Measurements from ENCODE around the gene POLR1E. TPM values are rescaled to one million over a fixed set of nuclear protein-coding genes. Genes with fewer than 3 reads are reported as not detected.
"Not testable (repeated sequence)": the region's sequence is repeated elsewhere in the genome, so short reads cannot be mapped to it uniquely, and the experiment has no call there.

POLR1E gene
- polyA plus RNA-seq, 3 donors from 2014 or later: 12.1 to 19.3 (median 16.7) TPM

DNA sequence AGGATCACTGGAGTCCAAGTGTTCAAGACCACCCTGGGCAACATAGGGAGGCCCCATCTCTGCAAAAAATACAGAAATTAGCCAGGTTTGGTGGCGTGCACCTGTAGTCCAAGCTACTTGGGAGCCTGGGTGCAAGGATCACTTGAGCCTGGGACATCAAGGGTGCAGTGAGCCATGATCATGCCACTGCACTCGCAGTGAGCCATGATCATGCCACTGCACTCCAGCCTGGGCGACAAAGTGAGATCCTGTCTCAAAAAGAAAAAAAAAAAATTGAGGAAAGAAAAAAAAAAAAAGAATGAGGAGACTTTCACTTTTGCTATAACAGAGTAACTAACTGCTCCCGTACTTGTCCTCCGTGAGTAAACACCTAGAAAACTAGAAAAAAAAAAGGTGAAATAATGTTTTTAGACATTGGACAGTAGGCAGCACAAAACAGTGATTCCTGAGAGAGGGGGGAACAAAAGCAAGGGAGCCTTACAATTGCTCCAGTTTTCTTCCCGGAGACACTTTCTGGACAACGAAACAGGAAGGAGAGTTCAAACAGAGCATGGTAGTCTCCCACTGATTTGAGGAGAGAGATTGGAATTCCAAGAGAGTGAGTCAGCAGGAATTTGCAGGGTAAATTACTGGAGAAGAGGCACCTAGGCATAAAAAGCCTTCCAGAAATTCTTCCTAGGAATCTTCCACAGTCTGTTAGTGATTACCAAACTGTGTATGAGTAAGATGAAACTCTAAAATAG is 13.6 kb upstream of the POLR1E start:
- Mint-ChIP-seq H3K4me1 (peaks cover 4 to 5% of the 10 kb centered on the region in 2 donors), H3K27ac (peak overlapping the region in 2 of 6 donors; percentile 29 to 67), H3K27me3 (ENCODE audit: low read depth in 3 of 3) (peaks cover 0 to 2% (median 2%) of the 10 kb centered on the region in 3 donors), H3K36me3 (peaks cover 0 to 6% (median 0%) of the 10 kb centered on the region in 3 donors), H3K4me3 (peak overlapping the region; percentile 20 to 69 (median 56)), H3K9me3 (peaks cover 0 to 16% (median 0%) of the 10 kb centered on the region in 6 donors)
- no peak for DNase-seq

DNA sequence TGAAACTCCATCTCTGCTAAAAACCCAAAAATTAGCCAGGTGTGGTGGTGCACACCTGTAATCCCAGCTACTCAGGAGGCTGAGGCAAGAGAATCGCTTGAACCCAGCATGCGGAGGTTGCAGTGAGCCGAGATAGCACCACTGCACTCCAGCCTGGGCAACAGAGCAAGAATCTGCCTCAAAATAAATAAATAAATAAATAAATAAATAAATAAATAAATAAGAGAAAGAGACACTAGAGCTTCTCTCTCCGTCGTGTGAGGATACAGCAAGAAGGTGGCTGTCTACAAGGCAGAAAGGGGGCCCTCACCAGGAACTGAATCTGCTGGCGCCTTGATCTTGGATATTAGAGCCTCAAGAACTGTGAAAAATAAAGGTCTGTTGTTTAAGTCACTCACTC is 11.8 kb upstream of the POLR1E start:
- not testable (repeated sequence) for H3K36me3 Mint-ChIP-seq; H3K4me1 Mint-ChIP-seq; H3K4me3 Mint-ChIP-seq; H3K27ac Mint-ChIP-seq; H3K27me3 Mint-ChIP-seq (ENCODE audit: low read depth in 3 of 3); DNase-seq
- H3K9me3 Mint-ChIP-seq: peaks cover 0 to 16% (median 0%) of the 10 kb centered on the region in 6 donors

DNA sequence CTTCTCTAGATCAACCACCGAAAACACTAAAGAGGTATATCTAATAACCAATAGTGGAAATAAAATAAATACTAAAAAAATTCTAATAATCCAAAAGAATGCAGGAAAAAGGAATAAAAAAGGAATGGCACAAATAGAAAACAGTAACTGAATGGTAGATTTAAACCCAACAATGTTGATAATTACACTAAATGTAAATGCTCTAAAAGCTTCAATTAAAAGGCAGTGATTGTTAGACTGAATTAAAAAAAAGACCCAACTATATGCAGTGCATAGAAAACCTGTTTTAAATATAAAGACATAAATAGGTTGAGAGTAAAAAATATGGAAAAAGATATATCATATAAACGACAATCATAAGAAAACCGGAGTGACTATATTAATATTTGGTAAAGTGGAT is 11.3 kb upstream of the POLR1E start:
- no peak for DNase-seq
- H3K27me3 Mint-ChIP-seq (ENCODE audit: low read depth in 3 of 3): peaks cover 2% of the 10 kb centered on the region in 3 donors
- H3K4me1 Mint-ChIP-seq: peaks cover 4 to 5% of the 10 kb centered on the region in 2 donors
- H3K9me3 Mint-ChIP-seq: peaks cover 0 to 16% (median 0%) of the 10 kb centered on the region in 6 donors
- no peak overlapping the region for H3K27ac Mint-ChIP-seq
- H3K36me3 Mint-ChIP-seq: peaks cover 0 to 6% (median 0%) of the 10 kb centered on the region in 3 donors
- no peak overlapping the region for H3K4me3 Mint-ChIP-seq

DNA sequence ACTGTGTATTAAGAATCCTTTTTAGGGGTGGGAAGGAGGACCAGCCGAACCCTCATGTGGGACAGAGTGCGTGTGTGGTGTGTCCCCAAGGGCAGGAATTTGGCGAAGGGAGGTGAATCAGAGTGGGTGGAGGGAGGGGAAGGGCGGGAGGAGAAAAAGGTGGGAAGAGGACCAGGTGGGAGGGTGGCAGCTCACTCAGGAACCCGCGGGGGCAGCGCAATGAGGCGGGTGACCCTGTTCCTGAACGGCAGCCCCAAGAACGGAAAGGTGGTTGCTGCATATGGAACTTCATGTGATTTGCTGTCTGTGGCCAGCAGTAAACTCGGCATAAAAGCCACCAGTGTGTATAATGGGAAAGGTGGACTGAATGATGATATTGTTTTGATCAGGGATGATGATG is 8.8 kb upstream of the POLR1E start:
- Mint-ChIP-seq H3K4me3 (no peak overlapping the region), H3K4me1 (peaks cover 4 to 5% of the 10 kb centered on the region in 2 donors), H3K36me3 (peaks cover 0 to 6% (median 0%) of the 10 kb centered on the region in 3 donors), H3K9me3 (peaks cover 0 to 16% (median 0%) of the 10 kb centered on the region in 6 donors), H3K27ac (no peak overlapping the region), H3K27me3 (ENCODE audit: low read depth in 3 of 3) (peaks cover 2 to 6% (median 4%) of the 10 kb centered on the region in 3 donors)
- DNase-seq: no peak

DNA sequence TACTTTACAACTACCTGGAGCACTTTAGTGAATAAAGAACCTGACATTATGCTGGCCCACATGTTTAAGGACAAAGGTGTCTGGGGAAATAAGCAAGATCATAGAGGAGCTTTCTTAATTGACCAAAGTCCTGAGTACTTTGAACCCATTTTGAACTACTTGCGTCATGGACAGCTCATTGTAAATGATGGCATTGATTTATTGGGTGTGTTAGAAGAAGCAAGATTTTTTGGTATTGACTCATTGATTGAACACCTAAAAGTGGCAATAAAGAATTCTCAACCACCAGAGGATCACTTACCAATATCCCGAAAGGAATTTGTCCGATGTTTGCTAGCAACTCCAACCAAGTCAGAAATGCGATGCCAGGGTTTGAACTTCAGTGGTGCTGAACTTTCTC is 8.3 kb upstream of the POLR1E start:
- not testable (repeated sequence) for H3K4me3 Mint-ChIP-seq; H3K4me1 Mint-ChIP-seq; H3K27ac Mint-ChIP-seq; DNase-seq; H3K36me3 Mint-ChIP-seq; H3K27me3 Mint-ChIP-seq (ENCODE audit: low read depth in 3 of 3)
- H3K9me3 Mint-ChIP-seq: peaks cover 0 to 16% (median 0%) of the 10 kb centered on the region in 6 donors

DNA sequence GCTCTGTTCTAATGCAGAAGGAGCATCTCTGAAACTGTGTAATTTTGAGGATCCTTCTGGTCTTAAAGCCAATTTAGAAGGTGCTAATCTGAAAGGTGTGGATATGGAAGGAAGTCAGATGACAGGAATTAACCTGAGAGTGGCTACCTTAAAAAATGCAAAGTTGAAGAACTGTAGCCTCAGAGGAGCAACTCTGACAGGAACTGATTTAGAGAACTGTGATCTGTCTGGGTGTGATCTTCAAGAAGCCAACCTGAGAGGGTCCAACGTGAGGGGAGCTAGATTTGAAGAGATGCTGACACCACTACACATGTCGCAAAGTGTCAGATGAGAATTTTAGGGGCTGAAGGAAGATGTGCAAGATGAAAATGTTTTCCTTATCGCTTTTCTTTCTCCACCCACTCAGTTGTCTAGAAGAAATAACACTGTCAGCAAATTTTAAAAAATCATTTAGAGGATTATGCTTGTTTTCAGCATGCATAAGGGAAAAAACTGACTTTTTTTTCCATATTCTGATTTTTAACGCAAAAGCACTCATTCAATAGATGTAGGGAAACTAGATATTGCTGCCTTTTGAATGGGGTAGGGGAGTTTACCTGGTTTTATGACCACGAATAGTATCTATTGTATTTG is 7.6 kb upstream of the POLR1E start:
- H3K9me3 Mint-ChIP-seq: peaks cover 0 to 16% (median 0%) of the 10 kb centered on the region in 6 donors
- DNase-seq; H3K36me3 Mint-ChIP-seq; H3K4me1 Mint-ChIP-seq; H3K27ac Mint-ChIP-seq; H3K27me3 Mint-ChIP-seq (ENCODE audit: low read depth in 3 of 3); H3K4me3 Mint-ChIP-seq: not testable (repeated sequence)

DNA sequence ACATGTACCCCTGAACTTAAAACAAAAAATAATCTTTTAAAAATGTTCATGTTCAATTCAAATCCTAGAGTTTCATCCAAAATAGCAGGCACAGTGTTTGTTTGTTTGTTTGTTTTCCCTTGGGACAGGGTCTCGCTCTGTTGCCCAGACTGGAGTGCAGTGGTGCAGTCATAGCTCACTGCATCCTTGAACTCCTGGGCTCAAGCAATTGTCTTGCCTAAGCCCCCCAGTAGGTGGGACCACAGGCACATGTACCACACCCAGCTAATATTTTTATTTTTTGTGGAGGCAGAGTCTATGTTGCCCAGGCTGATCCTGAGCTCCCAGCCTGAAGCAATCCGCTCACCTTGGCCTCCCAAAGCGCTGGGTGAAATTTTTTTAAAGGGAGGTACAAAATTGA is 5.0 kb upstream of the POLR1E start:
- Mint-ChIP-seq H3K9me3 (no peaks in the 10 kb centered on the region), H3K36me3 (no peaks in the 10 kb centered on the region), H3K4me1 (peaks cover 10 to 12% of the 10 kb centered on the region in 2 donors), H3K27me3 (ENCODE audit: low read depth in 3 of 3) (peaks cover 4 to 6% (median 5%) of the 10 kb centered on the region in 3 donors), H3K4me3 (no peak overlapping the region), H3K27ac (no peak overlapping the region)
- DNase-seq: no peak

DNA sequence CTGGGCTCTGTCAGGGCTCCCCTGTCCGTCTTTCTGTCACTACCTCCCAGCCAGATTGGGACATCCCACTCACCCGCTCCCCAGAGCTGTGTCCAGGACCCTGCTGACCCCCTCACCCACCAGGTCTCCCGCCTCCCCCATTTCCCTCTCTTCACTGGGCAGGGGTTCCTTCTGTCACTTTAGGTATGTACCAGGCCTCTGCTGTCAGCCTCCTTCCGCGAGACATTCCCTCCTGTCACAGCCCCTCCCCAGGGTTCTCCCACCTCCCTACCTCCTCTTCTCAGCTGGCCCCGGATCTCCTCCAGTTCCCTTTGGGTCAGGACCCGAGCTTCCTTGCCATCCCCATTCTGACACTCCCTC is 488 bp downstream of the POLR1E start:
- Mint-ChIP-seq H3K36me3 (peaks cover 12 to 18% (median 13%) of the 10 kb centered on the region in 3 donors), H3K4me1 (peaks cover 34 to 49% of the 10 kb centered on the region in 2 donors), H3K9me3 (no peaks in the 10 kb centered on the region), H3K27ac (peak overlapping the region; percentile 90 to 96 (median 95)), H3K4me3 (peak overlapping the region; percentile 86 to 99 (median 94)), H3K27me3 (ENCODE audit: low read depth in 3 of 3) (peaks cover 3 to 9% (median 9%) of the 10 kb centered on the region in 3 donors)
- no peak for DNase-seq

DNA sequence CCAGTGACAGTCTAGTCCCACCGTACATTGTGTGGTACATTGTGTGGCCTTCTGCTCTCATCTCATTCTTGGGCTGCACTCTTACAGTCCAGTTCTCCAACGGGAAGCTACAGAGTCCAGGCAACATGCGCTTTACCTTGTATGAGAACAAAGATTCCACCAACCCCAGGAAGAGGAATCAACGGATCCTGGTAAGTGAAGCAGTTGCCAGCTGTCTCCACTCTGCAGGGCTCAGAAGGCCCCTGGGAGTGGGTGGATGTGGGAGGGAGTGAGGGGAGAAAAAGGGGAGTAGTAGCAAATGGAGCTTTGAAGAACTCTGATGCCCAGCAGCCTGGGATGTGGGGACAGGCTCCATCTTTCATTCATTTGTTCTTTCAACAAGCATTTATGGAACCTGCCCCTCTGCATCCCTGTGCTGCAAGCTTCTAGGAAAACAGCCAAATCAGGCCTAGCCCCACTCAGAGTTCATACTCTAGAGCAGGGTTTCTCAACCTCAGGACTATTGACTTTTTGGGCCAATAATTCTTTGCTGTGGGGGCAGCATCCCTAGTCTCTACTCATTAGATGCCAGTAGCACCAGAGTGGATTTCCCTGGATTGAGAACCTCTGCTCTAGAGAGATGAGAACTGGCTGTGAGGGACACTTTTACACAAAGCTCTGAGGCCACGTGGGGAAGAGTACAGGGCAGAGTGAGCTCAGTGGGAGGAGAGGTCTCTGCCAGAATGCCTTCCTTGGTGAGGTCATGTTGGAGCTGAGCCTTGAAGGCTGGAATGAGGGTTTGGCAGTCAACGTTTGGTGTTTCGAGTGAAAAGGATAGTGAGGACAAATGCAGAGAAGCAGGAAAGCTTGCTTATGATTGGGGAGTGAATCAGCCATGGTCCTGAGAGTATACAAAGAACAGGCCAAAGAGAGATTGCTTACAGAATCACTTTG is 1.1 kb downstream of the POLR1E start:
- peaks cover 34 to 49% of the 10 kb centered on the region in 2 donors for H3K4me1 Mint-ChIP-seq
- no peaks in the 10 kb centered on the region for H3K9me3 Mint-ChIP-seq
- no peak for DNase-seq
- H3K36me3 Mint-ChIP-seq: peaks cover 12 to 20% (median 16%) of the 10 kb centered on the region in 3 donors
- H3K27me3 Mint-ChIP-seq (ENCODE audit: low read depth in 3 of 3): peaks cover 2 to 9% (median 9%) of the 10 kb centered on the region in 3 donors
- peak overlapping the region; percentile 86 to 99 (median 94) for H3K4me3 Mint-ChIP-seq
- peak overlapping the region; percentile 90 to 96 (median 95) for H3K27ac Mint-ChIP-seq

DNA sequence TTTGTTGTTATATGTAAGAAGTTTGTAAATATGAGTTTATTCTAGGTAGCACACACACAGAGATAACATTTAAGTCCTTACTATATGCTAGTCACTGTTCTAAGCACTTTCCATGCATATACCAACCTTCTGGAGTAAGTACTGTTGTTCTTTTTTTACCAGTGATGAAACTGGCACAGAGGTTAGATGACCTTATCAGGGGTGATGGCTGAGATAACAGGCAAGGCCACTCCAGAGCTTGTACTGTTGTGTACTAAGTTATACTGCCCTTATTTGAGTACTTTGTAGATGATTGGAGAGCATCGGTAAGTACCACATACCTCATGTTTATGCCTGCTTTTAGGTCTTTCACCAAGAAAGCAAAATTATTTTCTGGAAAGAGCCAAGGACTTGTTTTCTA is 6.2 kb downstream of the POLR1E start:
- Mint-ChIP-seq H3K4me3 (no peak overlapping the region), H3K27ac (peak overlapping the region in 1 of 6 donors; percentile 57), H3K36me3 (peaks cover 37 to 60% (median 37%) of the 10 kb centered on the region in 3 donors)

DNA sequence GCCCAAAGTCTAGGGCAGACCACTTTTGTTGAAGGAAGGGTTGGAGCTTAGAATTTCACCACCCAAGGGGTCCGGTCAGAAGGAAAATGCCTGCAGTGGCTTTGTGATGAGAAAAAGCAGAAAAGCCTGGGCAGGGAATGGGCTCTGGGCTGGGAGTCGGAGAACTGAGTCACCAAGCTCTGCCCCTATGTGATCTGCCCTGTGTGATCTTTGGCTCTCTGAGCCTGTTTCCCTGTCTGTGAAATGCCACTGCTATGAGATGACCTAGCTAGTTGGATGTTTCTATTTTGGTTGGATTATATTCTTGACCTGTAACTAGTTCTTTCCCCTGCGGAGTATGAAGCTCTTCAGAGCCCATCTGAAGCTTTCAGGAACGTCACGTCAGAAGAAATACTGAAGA is 9.8 kb downstream of the POLR1E start:
- peaks cover 33 to 67% (median 39%) of the 10 kb centered on the region in 3 donors for H3K36me3 Mint-ChIP-seq
- no peaks in the 10 kb centered on the region for H3K9me3 Mint-ChIP-seq
- no peak overlapping the region for H3K27ac Mint-ChIP-seq
- no peak overlapping the region for H3K4me3 Mint-ChIP-seq
- H3K27me3 Mint-ChIP-seq (ENCODE audit: low read depth in 3 of 3): peaks cover 0 to 2% (median 0%) of the 10 kb centered on the region in 3 donors
- H3K4me1 Mint-ChIP-seq: peaks cover 1 to 2% of the 10 kb centered on the region in 2 donors
- DNase-seq: no peak

More for the DNA sequence above, 6.2 kb downstream of the POLR1E start:
- Mint-ChIP-seq H3K9me3 (no peaks in the 10 kb centered on the region), H3K27me3 (ENCODE audit: low read depth in 3 of 3) (no peaks in the 10 kb centered on the region), H3K4me1 (peaks cover 14 to 25% of the 10 kb centered on the region in 2 donors)
- no peak for DNase-seq

DNA sequence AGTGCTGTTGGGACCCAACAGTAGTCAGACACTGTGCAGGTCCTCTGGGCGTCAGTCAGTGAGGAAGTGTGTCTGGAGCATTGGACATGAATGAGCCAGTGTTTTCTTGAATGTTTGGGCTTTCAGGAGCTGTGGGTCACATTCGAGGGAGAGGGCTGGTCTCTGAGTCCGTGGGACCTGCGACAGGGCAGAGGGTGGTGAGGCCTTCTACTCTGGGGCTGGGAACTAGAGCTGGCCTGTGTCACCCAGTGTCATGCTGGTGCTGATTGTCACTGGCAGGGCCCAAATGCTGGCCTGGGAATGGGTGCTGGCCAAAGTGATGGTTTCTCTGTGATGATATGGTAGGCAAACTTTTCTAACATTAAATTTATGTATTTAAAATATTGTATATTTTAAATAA is 10.3 kb downstream of the POLR1E start:
- H3K36me3 Mint-ChIP-seq: peaks cover 31 to 64% (median 38%) of the 10 kb centered on the region in 3 donors
- no peak overlapping the region for H3K4me3 Mint-ChIP-seq
- no peak for DNase-seq
- H3K9me3 Mint-ChIP-seq: no peaks in the 10 kb centered on the region
- no peak overlapping the region for H3K27ac Mint-ChIP-seq
- H3K4me1 Mint-ChIP-seq: peaks cover 0 to 2% of the 10 kb centered on the region in 2 donors
- H3K27me3 Mint-ChIP-seq (ENCODE audit: low read depth in 3 of 3): peaks cover 0 to 2% (median 0%) of the 10 kb centered on the region in 3 donors

DNA sequence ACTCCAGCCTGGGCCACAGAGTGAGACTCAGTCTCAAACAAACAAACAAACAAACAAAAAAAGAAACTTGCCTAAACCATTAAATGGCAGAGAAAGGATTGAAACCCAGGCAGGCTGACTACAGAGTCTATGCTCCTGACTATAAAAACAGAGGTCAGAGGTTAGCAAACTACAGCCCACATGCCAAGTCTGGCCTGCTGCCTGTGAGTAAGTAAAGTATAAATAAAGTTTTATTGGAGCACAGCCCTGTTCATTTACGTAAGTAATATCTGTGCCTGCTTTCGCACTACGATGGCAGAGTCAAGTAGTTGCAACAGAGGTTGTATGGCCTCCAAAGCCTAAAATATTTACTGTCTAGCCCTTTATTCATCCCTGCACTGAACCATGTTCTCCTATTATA is 11.6 kb downstream of the POLR1E start:
- no peak for DNase-seq
- H3K4me1 Mint-ChIP-seq: peaks cover 7 to 9% of the 10 kb centered on the region in 2 donors
- peaks cover 0 to 6% (median under 1%) of the 10 kb centered on the region in 3 donors for H3K27me3 Mint-ChIP-seq (ENCODE audit: low read depth in 3 of 3)
- H3K4me3 Mint-ChIP-seq: no peak overlapping the region
- no peak overlapping the region for H3K27ac Mint-ChIP-seq
- H3K36me3 Mint-ChIP-seq: peaks cover 39 to 70% (median 47%) of the 10 kb centered on the region in 3 donors
- no peaks in the 10 kb centered on the region for H3K9me3 Mint-ChIP-seq

All from immature natural killer cell (primary cell).